GM12878 (cell line): ENCODE results near the gene GKN2. TPM values are rescaled to one million over a fixed set of nuclear protein-coding genes. Genes with fewer than 3 reads are reported as not detected.

Experiments
- ATAC-seq: fragments of 200-7000 bp; cut with Tn5 transposase; 3 replicates; pipeline ENCODE4 v1.9.1; 2020; ENCODE audit warnings: mild to moderate bottlenecking, moderate library complexity
- BruUV-seq: library from RNA; stranded (reverse); fragments of 400-500 nt; replicated peaks from 2 replicates; lab custom pipeline; 2021; lab: Mats Ljungman, UMichigan
- CTCF ChIA-PET: fragments of 300-600 bp; sonication (Branson Sonifier 250); formaldehyde crosslinking; extraction: SDS; loops from one replicate; lab custom pipeline; 2021; ENCODE audit warnings: inconsistent platforms; lab: Yijun Ruan, JAX
- POLR2A ChIA-PET: fragments of 350-600 bp; formaldehyde crosslinking; extraction: SDS; loops from one replicate; lab custom pipeline; 2021; ENCODE audit warnings: inconsistent platforms; lab: Charles Lee
- RAD21 ChIA-PET: fragments of 300-600 bp; sonication (Branson Sonifier 250); formaldehyde crosslinking; loops from one replicate; lab custom pipeline; 2023; ENCODE audit warnings: antibody characterized with exemption; ENCODE audit not compliant: unreplicated experiment; lab: Charles Lee
- SMC1A ChIA-PET: fragments of 300-600 bp; sonication (Branson Sonifier 250); formaldehyde crosslinking; loops from one replicate; lab custom pipeline; 2023; ENCODE audit not compliant: unreplicated experiment, uncharacterized antibody; lab: Charles Lee
- DNase-seq: peaks from one replicate; pipeline ENCODE4 v3.0.0-alpha.2; 2011; ENCODE audit warnings: low read depth, low spot score
- FAIRE-seq: peaks from 3 replicates; lab custom pipeline; 2011; peaks lifted over from hg19 to GRCh38; lab: Jason Lieb, UNC
- H2AFZ ChIP-seq: 2 replicates; pipeline ENCODE4 v1.6.0; 2011; ENCODE audit warnings: low read depth, low read length, control low read depth; ENCODE audit not compliant: control insufficient read depth
- H3K27ac ChIP-seq: 2 replicates; pipeline ENCODE4 v1.5.1; 2011; ENCODE audit warnings: control low read depth; ENCODE audit not compliant: control insufficient read depth, insufficient read depth
- H3K27me3 ChIP-seq, 2 experiments: replicated peaks in 1 of 2; 2 replicates each; pipeline versions ENCODE4 v1.6.0 to v1.6.1; 2011; ENCODE audit warnings: low read length in 1 of 2; ENCODE audit not compliant: control insufficient read depth in 2 of 2, insufficient read depth in 2 of 2
- H3K36me3 ChIP-seq, 2 experiments: 2 replicates each; pipeline ENCODE4 v1.5.1; 2011; ENCODE audit warnings: low read length in 1 of 2; ENCODE audit not compliant: control insufficient read depth in 2 of 2, insufficient read depth in 2 of 2
- H3K4me1 ChIP-seq: 2 replicates; pipeline ENCODE4 v1.6.1; 2011; ENCODE audit warnings: mild to moderate bottlenecking, low read length, moderate library complexity, mixed read lengths; ENCODE audit not compliant: control insufficient read depth, insufficient read depth
- H3K4me2 ChIP-seq: 2 replicates; pipeline ENCODE4 v1.6.0; 2011; ENCODE audit warnings: control low read depth; ENCODE audit not compliant: control insufficient read depth, insufficient read depth
- H3K4me3 ChIP-seq: fragments of 200-600 bp; sonication (generic); 2 replicates; pipeline ENCODE4 v1.5.1; 2016
- H3K79me2 ChIP-seq: 2 replicates; pipeline ENCODE4 v1.6.0; 2011; ENCODE audit warnings: low read length; ENCODE audit not compliant: control insufficient read depth, insufficient read depth
- H3K9ac ChIP-seq: 2 replicates; pipeline ENCODE4 v1.8.0; 2011; ENCODE audit warnings: low read length, control low read depth, mixed read lengths; ENCODE audit not compliant: control insufficient read depth, insufficient read depth
- H3K9me3 ChIP-seq: replicated peaks from 3 replicates; pipeline ENCODE4 v1.5.1; 2011; ENCODE audit warnings: mild to moderate bottlenecking, low read length; ENCODE audit not compliant: control insufficient read depth, insufficient read depth
- H4K20me1 ChIP-seq: 2 replicates; pipeline ENCODE4 v1.6.0; 2011; ENCODE audit not compliant: control insufficient read depth, insufficient read depth
- BCL3 ChIP-seq: IDR thresholded peaks from 2 replicates; pipeline ENCODE4 v1.6.1; 2011; ENCODE audit warnings: borderline replicate concordance, low read depth, mild to moderate bottlenecking, moderate library complexity, low read length; ENCODE audit not compliant: insufficient read depth, poor library complexity, severe bottlenecking
- E2F4 ChIP-seq: IDR thresholded peaks from 2 replicates; pipeline ENCODE4 v1.6.1; 2012; ENCODE audit warnings: low read depth, low read length, improper control_type of control experiment
- KDM1A ChIP-seq: fragments of 200-600 bp; sonication (generic); IDR thresholded peaks from 2 replicates; pipeline ENCODE4 v1.6.1; 2016; ENCODE audit warnings: borderline replicate concordance
- PBX3 ChIP-seq: IDR thresholded peaks from 2 replicates; pipeline ENCODE4 v1.6.1; 2011; ENCODE audit warnings: mild to moderate bottlenecking, low read depth, low read length, moderate library complexity; ENCODE audit not compliant: insufficient replicate concordance
- PRDM15 ChIP-seq: fragments of 450-650 bp; formaldehyde crosslinking; IDR thresholded peaks from 2 replicates; pipeline ENCODE4 v1.4.0; 2020; ENCODE audit warnings: mild to moderate bottlenecking, moderate library complexity
- SIX5 ChIP-seq: IDR thresholded peaks from 2 replicates; pipeline ENCODE4 v1.6.1; 2011; ENCODE audit warnings: mild to moderate bottlenecking, low read depth, low read length, moderate library complexity; ENCODE audit not compliant: severe bottlenecking
- ZNF592 ChIP-seq: fragments of 450-650 bp; IDR thresholded peaks from 2 replicates; pipeline ENCODE4 v1.6.1; 2017; ENCODE audit warnings: mild to moderate bottlenecking, moderate library complexity
- WGBS: methylation state at CpG from one replicate; pipeline ENCODE4 v1.1.6; 2016; ENCODE audit warnings: low lambda C conversion rate; ENCODE audit not compliant: insufficient replicate concordance, insufficient coverage; ENCODE audit errors: missing lambda C conversion rate; 5-methylcytosine and 5-hydroxymethylcytosine counted together
- in situ Hi-C: fragments of 300-500 bp; cut with MboI; formaldehyde crosslinking; loops from 9 replicates; pipeline ENCODE4 v1.14.3; 2018; ENCODE audit warnings: mixed read lengths
- intact Hi-C: fragments of 100-400 bp; cut with micrococcal nuclease; formaldehyde crosslinking; loops from one replicate; pipeline ENCODE4 v1.14.2; 2022; ENCODE audit not compliant: unreplicated experiment
- polyA plus RNA-seq, 11 experiments: library from polyadenylated mRNA; depleted of rRNA in 4 of 11; unstranded in 6 of 11; stranded (reverse) in 5 of 11; fragments of >200 nt; fragmentation: Nextera tagmentation in 4 of 11; fragmentation: Illumina TruSeq in 1 of 11; extraction: Ambion mirVana in 4 of 11; extraction: Trizol in 1 of 11; gene quantifications; 1 replicate in 1 of 11; 2 replicates in 10 of 11; pipeline versions ENCODE4 v1.2.1 to v1.2.3, GENCODE V29; 2011 to 2016; ENCODE audit warnings: inconsistent platforms in 2 of 11, missing spikeins in 2 of 11, low read depth in 1 of 11
- total RNA-seq, 4 experiments: library from RNA; depleted of rRNA in 3 of 4; stranded (reverse); fragments of >200 nt in 3 of 4; fragmentation: Illumina TruSeq in 1 of 4; extraction: Trizol in 1 of 4; gene quantifications; 2 replicates each; pipeline versions ENCODE4 v1.2.1 to v1.2.3, GENCODE V29; 2013 to 2021

GKN2 gene
- total and polyA plus RNA-seq, 10 of the 15 experiments (the other 5 are each of a cell fraction or from before 2014, with no cell fraction given) = not detected

- TF ChIP-seq BCL3 = no peak
- TF ChIP-seq E2F4 = no peak
- TF ChIP-seq SIX5 = no peak
These were observed 51.5 kb downstream of the GKN2 start (continued) for GRCh38 chr2:68901199-68901514.

- POLR2A ChIA-PET = no interaction called here
- peaks cover 3% of the 10 kb centered on the region; the same call in 1 of the 3 replicates for H3K9me3 ChIP-seq
- no peak overlapping the region for H2AFZ ChIP-seq
- no peak overlapping the region for H3K4me3 ChIP-seq
- 69% methylated on average over 5 of the region's 5 CpGs for WGBS
- no peaks in the 10 kb centered on the region for H3K4me1 ChIP-seq
- DNase-seq = no peak
- TF ChIP-seq KDM1A = no peak
- TF ChIP-seq PRDM15 (CRISPR knock-in tag) = no peak
- TF ChIP-seq PBX3 = no peak
- no peak for TF ChIP-seq ZNF592
- peaks cover 0 to 2% of the 10 kb centered on the region in 2 experiments; a peak in 2 of 4 replicates for H3K27me3 ChIP-seq
- H3K36me3 ChIP-seq = no peaks in the 10 kb centered on the region
- no peak for ATAC-seq
- no peaks in the 10 kb centered on the region for H3K79me2 ChIP-seq
- no peak for FAIRE-seq
- no peaks in the 10 kb centered on the region for H4K20me1 ChIP-seq
- no peak overlapping the region for H3K4me2 ChIP-seq
- in situ Hi-C loops (no loop called here), intact Hi-C loops (no loop called here)
- SMC1A ChIA-PET = interaction anchor here (1.2 kb wide), 1 partner anchor 20 kb away, joined by 3 read pairs; no protein-coding TSS in a partner anchor
- H3K27ac ChIP-seq = no peak overlapping the region
- BruUV-seq = no TSS peak
- H3K9ac ChIP-seq = no peak overlapping the region
- CTCF ChIA-PET = interaction anchor here (1.8 kb wide), 1 partner anchor 9 kb away, joined by 4 read pairs; no protein-coding TSS in a partner anchor
- RAD21 ChIA-PET = no interaction called here
These were observed 52.0 kb downstream of the GKN2 start for GRCh38 chr2:68900496-68901198.
